Middle frontal gyrus (tissue), 1 donor: ENCODE results near the gene RNGTT.
"Not testable (repeated sequence)": the region's sequence is repeated elsewhere in the genome, so short reads cannot be mapped to it uniquely, and the experiment has no call there.

Source experiments
- DNase-seq: peaks from one replicate; pipeline ENCODE4 v3.0.0-alpha.2; 2015; ENCODE audit warnings: low spot score; ENCODE audit errors: extremely low spot score

Gene RNGTT

GRCh38 chr6:88972504-88973423 is 9.3 kb upstream of the RNGTT start:
- no peak for DNase-seq

GRCh38 chr6:88970301-88970700 is 6.9 kb upstream of the RNGTT start:
- DNase-seq: no peak

- not testable (repeated sequence) for DNase-seq
Measured at GRCh38 chr6:88969255-88969654, 5.8 kb upstream of the RNGTT start.

- DNase-seq: no peak
Measured at GRCh38 chr6:88967891-88968290, 4.5 kb upstream of the RNGTT start.

GRCh38 chr6:88965691-88966090 is 2.3 kb upstream of the RNGTT start:
- DNase-seq: no peak

- DNase-seq: no peak
Measured at GRCh38 chr6:88964509-88964908, 1.1 kb upstream of the RNGTT start.

GRCh38 chr6:88958842-88959241 is 4.6 kb downstream of the RNGTT start:
- no peak for DNase-seq

GRCh38 chr6:88953550-88954386 is 9.7 kb downstream of the RNGTT start:
- DNase-seq: no peak

GRCh38 chr6:88952065-88952704 is 11.2 kb downstream of the RNGTT start:
- DNase-seq: no peak

- DNase-seq: no peak
Measured at GRCh38 chr6:88945415-88946008, 17.9 kb downstream of the RNGTT start.

- no peak for DNase-seq
Measured at GRCh38 chr6:88933521-88933920, 29.9 kb downstream of the RNGTT start.

GRCh38 chr6:88932019-88932418 is 31.4 kb downstream of the RNGTT start:
- not testable (repeated sequence) for DNase-seq

GRCh38 chr6:88922775-88923548 is 40.5 kb downstream of the RNGTT start:
- no peak for DNase-seq

- no peak for DNase-seq
Measured at GRCh38 chr6:88921734-88922133, 41.7 kb downstream of the RNGTT start.

- no peak for DNase-seq
Measured at GRCh38 chr6:88920774-88921733, 42.4 kb downstream of the RNGTT start.

- DNase-seq: no peak
Measured at GRCh38 chr6:88920088-88920487, 43.3 kb downstream of the RNGTT start.

- DNase-seq: no peak
Measured at GRCh38 chr6:88919032-88919431, 44.4 kb downstream of the RNGTT start.

GRCh38 chr6:88916615-88917208 is 46.7 kb downstream of the RNGTT start:
- DNase-seq: no peak
